HepG2 (cell line): Measurements from ENCODE around the gene PSMD6. TPM values are rescaled to one million over a fixed set of nuclear protein-coding genes. Genes with fewer than 3 reads are reported as not detected.

Experiments
- CCDC6 ChIP-seq: sonication (generic); formaldehyde crosslinking; IDR thresholded peaks from 2 replicates; pipeline ENCODE4 v1.8.1; 2022; ENCODE audit warnings: mild to moderate bottlenecking, missing genetic modification reagents, moderate library complexity
- CSRNP1 ChIP-seq: sonication (generic); formaldehyde crosslinking; IDR thresholded peaks from 2 replicates; pipeline ENCODE4 v1.8.1; 2023; ENCODE audit warnings: mild to moderate bottlenecking, missing genetic modification reagents
- HDAC2 ChIP-seq: sonication (generic); formaldehyde crosslinking; IDR thresholded peaks from 2 replicates; pipeline ENCODE4 v1.4.0; 2020; ENCODE audit warnings: missing genetic modification reagents
- POGK ChIP-seq: sonication (generic); formaldehyde crosslinking; conservative IDR thresholded peaks from 2 replicates; pipeline ENCODE4 v1.8.0; 2022; ENCODE audit warnings: mild to moderate bottlenecking, moderate library complexity, missing genetic modification reagents
- SP1 ChIP-seq, 2 experiments: fragments of 450-650 bp in 1 of 2; sonication (generic) in 1 of 2; formaldehyde crosslinking in 1 of 2; IDR thresholded peaks; 2 replicates each; pipeline versions ENCODE4 v1.4.0 to v1.6.1; 2016 to 2020; ENCODE audit warnings: missing genetic modification reagents in 1 of 2
- ZBTB40 ChIP-seq, 2 experiments: fragments of 450-650 bp in 1 of 2; sonication (generic) in 1 of 2; formaldehyde crosslinking in 1 of 2; IDR thresholded peaks; 2 replicates each; pipeline versions ENCODE4 v1.6.1 to v1.8.0; 2016 to 2022; ENCODE audit warnings: antibody characterized with exemption in 1 of 2, mild to moderate bottlenecking in 1 of 2, missing genetic modification reagents in 1 of 2
- ZNF629 ChIP-seq: sonication (generic); formaldehyde crosslinking; conservative IDR thresholded peaks from 2 replicates; pipeline ENCODE4 v1.5.0; 2020; ENCODE audit warnings: missing genetic modification reagents
- polyA plus RNA-seq, 8 experiments: library from polyadenylated mRNA; depleted of rRNA in 3 of 8; stranded (reverse) in 7 of 8; unstranded in 1 of 8; fragments of >200 nt; fragmentation: Illumina TruSeq in 4 of 8; extraction: Trizol in 4 of 8; gene quantifications; 2 replicates each; pipeline versions ENCODE4 v1.2.1 to v1.2.3, GENCODE V29; 2011 to 2016; ENCODE audit warnings: low read depth in 4 of 8, missing spikeins in 1 of 8, mixed read lengths in 1 of 8; ENCODE audit not compliant: insufficient read depth in 1 of 8
- total RNA-seq, 5 experiments: library from RNA; depleted of rRNA; stranded (reverse); fragments of >200 nt; fragmentation: Illumina TruSeq; extraction: Trizol; gene quantifications; 2 replicates each; pipeline ENCODE4 v1.2.3, GENCODE V29; 2016; ENCODE audit warnings: low read depth in 1 of 5
- TF ChIP-seq, protein P1 (sequence below): sonication (generic); formaldehyde crosslinking; IDR thresholded peaks from 2 replicates; pipeline ENCODE4 v1.5.1; 2020; ENCODE audit warnings: mild to moderate bottlenecking, missing genetic modification reagents, borderline replicate concordance

The PSMD6 gene
- total and polyA plus RNA-seq, 2 of the 13 experiments (the other 11 are each of a cell fraction or from before 2014, with no cell fraction given), result 36.8 to 117 TPM

GRCh38 chr3:64023187-64023860 is at the start of gene PSMD6 (continued):
- TF ChIP-seq ZBTB40 (IDR thresholded peaks at IDR 0.05) (peak; percentile 55), ZBTB40 (CRISPR knock-in tag; IDR thresholded peaks at IDR 0.05) (peak; percentile 83), SP1 (IDR thresholded peaks at IDR 0.05) (no peak), SP1 (CRISPR knock-in tag; IDR thresholded peaks at IDR 0.05) (peak; percentile 52), ZNF629 (peak; percentile 46), CSRNP1 (CRISPR knock-in tag) (peak; percentile 93; the same call in 1 of the 2 replicates), POGK (peak; percentile 89), CCDC6 (CRISPR knock-in tag) (peak; percentile 88), HDAC2 (CRISPR knock-in tag) (peak; percentile 78)
- TF ChIP-seq, protein P1, sequence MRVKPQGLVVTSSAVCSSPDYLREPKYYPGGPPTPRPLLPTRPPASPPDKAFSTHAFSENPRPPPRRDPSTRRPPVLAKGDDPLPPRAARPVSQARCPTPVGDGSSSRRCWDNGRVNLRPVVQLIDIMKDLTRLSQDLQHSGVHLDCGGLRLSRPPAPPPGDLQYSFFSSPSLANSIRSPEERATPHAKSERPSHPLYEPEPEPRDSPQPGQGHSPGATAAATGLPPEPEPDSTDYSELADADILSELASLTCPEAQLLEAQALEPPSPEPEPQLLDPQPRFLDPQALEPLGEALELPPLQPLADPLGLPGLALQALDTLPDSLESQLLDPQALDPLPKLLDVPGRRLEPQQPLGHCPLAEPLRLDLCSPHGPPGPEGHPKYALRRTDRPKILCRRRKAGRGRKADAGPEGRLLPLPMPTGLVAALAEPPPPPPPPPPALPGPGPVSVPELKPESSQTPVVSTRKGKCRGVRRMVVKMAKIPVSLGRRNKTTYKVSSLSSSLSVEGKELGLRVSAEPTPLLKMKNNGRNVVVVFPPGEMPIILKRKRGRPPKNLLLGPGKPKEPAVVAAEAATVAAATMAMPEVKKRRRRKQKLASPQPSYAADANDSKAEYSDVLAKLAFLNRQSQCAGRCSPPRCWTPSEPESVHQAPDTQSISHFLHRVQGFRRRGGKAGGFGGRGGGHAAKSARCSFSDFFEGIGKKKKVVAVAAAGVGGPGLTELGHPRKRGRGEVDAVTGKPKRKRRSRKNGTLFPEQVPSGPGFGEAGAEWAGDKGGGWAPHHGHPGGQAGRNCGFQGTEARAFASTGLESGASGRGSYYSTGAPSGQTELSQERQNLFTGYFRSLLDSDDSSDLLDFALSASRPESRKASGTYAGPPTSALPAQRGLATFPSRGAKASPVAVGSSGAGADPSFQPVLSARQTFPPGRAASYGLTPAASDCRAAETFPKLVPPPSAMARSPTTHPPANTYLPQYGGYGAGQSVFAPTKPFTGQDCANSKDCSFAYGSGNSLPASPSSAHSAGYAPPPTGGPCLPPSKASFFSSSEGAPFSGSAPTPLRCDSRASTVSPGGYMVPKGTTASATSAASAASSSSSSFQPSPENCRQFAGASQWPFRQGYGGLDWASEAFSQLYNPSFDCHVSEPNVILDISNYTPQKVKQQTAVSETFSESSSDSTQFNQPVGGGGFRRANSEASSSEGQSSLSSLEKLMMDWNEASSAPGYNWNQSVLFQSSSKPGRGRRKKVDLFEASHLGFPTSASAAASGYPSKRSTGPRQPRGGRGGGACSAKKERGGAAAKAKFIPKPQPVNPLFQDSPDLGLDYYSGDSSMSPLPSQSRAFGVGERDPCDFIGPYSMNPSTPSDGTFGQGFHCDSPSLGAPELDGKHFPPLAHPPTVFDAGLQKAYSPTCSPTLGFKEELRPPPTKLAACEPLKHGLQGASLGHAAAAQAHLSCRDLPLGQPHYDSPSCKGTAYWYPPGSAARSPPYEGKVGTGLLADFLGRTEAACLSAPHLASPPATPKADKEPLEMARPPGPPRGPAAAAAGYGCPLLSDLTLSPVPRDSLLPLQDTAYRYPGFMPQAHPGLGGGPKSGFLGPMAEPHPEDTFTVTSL (CRISPR knock-in tag), result peak; percentile 72
